Measurements from ENCODE around the gene MYO1D.

GRCh38 chr17:32915245-32915644 lies 38.3 kb upstream of the MYO1D start:
- no peak for TF ChIP-seq CTCF (IDR thresholded peaks at IDR 0.05; ENCODE audit: low read length)
- TF ChIP-seq EZH2 (optimal IDR thresholded peaks at IDR 0.05; ENCODE audit: low read depth, low read length) = no peak

All from MM.1S (cell line).